ENCODE data around the gene BBS9.
A peak's percentile ranks its signal among the peaks of the same experiment; 100 is the strongest.

The BBS9 gene

DNA sequence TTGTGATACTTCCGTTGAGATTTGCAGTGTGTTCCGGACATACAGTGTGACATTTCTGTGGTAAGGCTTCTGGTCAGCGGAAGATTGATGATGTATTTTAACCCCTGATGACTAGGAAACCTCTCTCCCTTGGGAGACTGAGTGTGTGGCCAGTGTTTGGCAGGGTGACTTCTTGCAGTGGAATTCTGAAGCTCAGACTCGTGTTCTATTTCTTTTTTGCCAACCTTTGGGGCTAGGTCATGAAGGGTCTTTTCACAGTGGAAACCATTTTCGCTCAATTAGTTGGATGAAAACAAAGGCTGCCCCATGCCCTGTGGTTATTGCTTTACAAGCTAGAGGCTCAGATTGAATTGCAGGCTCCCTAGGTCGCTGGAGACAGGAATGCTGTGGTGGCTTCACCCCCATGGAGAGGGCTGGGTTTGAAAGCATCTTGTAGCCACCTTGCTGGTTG lies 288.9 kb downstream of the BBS9 start:
- DNase-seq (ENCODE audit: low spot score): no peak
- in situ Hi-C loops (cut with MboI; ENCODE audit: low pct_unique_long_range_greater_than_20kb, low sequenced_read_pairs, unreplicated experiment): no loop called here
- TF ChIP-seq, protein P1, sequence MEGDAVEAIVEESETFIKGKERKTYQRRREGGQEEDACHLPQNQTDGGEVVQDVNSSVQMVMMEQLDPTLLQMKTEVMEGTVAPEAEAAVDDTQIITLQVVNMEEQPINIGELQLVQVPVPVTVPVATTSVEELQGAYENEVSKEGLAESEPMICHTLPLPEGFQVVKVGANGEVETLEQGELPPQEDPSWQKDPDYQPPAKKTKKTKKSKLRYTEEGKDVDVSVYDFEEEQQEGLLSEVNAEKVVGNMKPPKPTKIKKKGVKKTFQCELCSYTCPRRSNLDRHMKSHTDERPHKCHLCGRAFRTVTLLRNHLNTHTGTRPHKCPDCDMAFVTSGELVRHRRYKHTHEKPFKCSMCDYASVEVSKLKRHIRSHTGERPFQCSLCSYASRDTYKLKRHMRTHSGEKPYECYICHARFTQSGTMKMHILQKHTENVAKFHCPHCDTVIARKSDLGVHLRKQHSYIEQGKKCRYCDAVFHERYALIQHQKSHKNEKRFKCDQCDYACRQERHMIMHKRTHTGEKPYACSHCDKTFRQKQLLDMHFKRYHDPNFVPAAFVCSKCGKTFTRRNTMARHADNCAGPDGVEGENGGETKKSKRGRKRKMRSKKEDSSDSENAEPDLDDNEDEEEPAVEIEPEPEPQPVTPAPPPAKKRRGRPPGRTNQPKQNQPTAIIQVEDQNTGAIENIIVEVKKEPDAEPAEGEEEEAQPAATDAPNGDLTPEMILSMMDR (IDR thresholded peaks at IDR 0.05; ENCODE audit: extremely low read depth, insufficient read depth, missing control alignments): no peak

DNA sequence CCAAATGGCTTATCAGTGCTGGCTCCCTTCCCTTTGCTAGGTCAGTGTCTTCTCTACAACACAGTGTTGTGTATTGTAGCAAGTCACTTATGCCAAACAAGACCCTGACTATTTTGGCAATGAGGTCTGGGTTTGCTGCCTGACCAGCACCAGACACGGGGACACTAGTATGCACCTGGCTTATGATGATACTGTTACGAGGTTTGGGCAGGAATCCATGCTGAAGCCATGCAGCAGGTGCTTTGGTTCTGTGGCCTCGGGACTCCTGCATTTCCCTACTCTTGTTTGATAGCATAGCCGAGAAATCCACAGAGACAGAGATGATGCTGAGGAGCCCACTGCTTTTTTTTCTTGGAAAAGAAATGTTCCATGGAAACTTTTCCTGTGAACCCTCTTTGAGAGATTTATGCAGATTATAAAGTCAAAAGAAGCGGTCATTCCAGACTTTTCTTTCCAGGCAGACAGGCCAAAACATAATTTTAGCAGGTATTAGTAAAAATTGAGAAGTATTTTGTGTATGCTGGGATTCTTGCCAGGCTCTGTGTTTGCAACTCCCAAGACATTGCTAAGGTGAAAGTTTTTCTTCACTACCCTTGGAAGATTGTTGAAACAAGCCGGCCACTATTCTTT lies 291.1 kb downstream of the BBS9 start:
- no peak for DNase-seq (ENCODE audit: low spot score)
- in situ Hi-C loops (cut with MboI; ENCODE audit: low pct_unique_long_range_greater_than_20kb, low sequenced_read_pairs, unreplicated experiment): no loop called here

DNA sequence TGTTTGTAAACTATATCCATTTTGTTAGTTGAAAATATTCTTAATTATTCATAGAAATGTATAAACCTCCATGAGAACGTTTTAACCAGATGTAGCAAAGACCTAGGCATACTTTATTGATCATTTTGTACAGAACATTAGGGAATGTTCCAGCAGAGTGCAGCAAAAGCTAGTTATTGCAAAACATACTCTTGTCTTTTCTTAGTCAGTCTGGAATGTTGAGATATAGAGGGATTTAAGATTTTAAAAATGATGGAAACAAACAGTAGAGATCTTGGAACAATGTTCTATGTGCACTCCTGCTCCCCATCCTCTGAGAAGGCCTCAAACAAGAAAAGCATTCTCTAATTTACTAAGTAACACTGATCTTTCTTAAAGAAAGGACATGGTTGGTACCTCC lies 292.1 kb downstream of the BBS9 start:
- DNase-seq (ENCODE audit: low spot score): no peak
- in situ Hi-C loops (cut with MboI; ENCODE audit: low pct_unique_long_range_greater_than_20kb, low sequenced_read_pairs, unreplicated experiment): no loop called here
- TF ChIP-seq, protein P1 (IDR thresholded peaks at IDR 0.05; ENCODE audit: extremely low read depth, insufficient read depth, missing control alignments): no peak

More for the DNA sequence above, 291.1 kb downstream of the BBS9 start:
- TF ChIP-seq, protein P1 (IDR thresholded peaks at IDR 0.05; ENCODE audit: extremely low read depth, insufficient read depth, missing control alignments): no peak

DNA sequence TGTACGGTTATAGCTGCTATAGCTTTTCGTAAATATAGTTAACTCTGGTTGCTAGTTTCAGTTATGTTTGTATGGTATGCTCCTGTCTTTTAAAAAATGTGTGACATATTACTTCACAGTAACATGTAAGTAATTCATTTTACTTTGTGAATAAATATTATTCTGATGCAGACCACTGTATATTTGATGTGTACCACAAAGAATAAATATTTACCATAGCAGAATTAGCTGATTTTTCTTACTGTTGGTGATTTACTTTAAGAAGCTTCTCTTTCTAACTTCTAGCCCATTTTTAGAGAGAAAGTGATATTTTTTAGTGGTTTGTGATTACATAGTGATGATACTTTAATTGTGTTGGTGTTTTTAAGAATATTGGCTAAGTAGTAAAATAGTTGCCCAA lies 292.8 kb downstream of the BBS9 start:
- no peak for DNase-seq (ENCODE audit: low spot score)
- in situ Hi-C loops (cut with MboI; ENCODE audit: low pct_unique_long_range_greater_than_20kb, low sequenced_read_pairs, unreplicated experiment): no loop called here
- TF ChIP-seq, protein P1 (IDR thresholded peaks at IDR 0.05; ENCODE audit: extremely low read depth, insufficient read depth, missing control alignments): no peak

DNA sequence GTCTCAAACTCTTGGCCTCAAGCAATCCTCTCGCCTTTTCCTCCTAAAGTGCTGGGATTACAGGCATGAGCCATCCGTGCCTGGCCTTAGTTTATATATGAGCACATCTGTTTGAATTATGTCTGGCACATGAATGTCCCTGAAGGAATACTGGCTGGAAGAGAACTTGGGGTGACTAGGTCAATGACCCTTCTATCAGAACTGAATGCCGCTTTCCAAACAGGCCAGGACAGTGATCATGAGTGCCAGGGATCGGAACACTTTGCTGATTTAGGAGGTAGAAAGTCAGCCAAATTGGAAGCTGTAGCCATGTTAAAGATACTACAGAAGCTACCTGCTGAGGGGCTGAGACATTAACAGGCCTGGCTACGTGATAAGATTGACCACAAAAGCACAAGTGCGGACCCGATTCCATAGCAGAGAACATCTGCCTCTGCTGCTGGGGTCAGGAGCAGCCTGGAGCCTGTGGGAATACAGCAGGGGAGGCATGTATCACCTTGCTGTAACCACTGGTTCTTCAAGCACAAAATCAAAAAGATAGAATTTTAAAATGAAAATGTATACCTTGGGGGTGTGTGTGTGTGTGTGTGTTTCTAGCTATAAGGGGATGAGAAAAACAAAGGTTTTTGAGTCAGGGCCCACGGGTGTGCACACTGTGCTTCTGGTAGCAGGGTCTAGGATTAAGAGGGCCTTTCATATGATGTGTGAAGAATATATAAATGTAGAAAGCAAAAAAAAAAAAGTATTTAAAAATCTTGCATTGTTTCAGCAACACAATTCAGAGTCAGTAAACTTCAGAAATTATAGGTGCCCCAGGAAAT lies 293.7 kb downstream of the BBS9 start:
- TF ChIP-seq, protein P1 (IDR thresholded peaks at IDR 0.05; ENCODE audit: extremely low read depth, insufficient read depth, missing control alignments): no peak
- DNase-seq (ENCODE audit: low spot score): no peak
- in situ Hi-C loops (cut with MboI; ENCODE audit: low pct_unique_long_range_greater_than_20kb, low sequenced_read_pairs, unreplicated experiment): no loop called here

DNA sequence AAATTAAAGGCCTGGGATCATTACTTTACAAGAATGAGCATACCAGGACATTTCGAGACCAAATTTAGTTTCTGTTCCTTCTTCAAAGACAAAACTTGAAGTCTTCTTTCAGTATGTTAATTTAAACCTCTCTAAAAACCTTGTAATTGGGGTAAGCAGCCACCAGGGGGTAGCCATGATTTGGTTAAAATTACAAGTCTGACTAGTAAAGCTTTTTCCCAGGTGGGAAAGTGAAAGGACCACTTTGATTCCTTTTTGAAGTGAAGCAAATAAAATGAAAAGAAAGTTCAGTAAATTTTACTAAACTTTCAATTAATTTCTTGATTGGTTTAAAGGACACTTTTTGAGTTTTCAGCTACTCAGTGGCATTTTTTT lies 294.3 kb downstream of the BBS9 start:
- peak; percentile 28 for DNase-seq (ENCODE audit: low spot score)
- in situ Hi-C loops (cut with MboI; ENCODE audit: low pct_unique_long_range_greater_than_20kb, low sequenced_read_pairs, unreplicated experiment): no loop called here
- TF ChIP-seq, protein P1 (IDR thresholded peaks at IDR 0.05; ENCODE audit: extremely low read depth, insufficient read depth, missing control alignments): peak; percentile 63
